GM13977 (cell line): ENCODE measurements around the gene ERP29.

Source experiments
- DNase-seq: peaks from one replicate; pipeline ENCODE4 v3.0.0; 2012; ENCODE audit warnings: low spot score
- CTCF ChIP-seq: IDR thresholded peaks from 2 replicates; pipeline ENCODE4 v1.5.1; 2012; ENCODE audit warnings: mild to moderate bottlenecking, control low read depth; ENCODE audit not compliant: insufficient read depth; ENCODE audit errors: extremely low read depth, missing control alignments
- in situ Hi-C: fragments of 300-500 bp; cut with MboI; formaldehyde crosslinking; loops from one replicate; pipeline ENCODE4 v1.12.0; 2022; ENCODE audit warnings: low sequenced_read_pairs, low pct_unique_long_range_greater_than_20kb, mixed read lengths, inconsistent platforms; ENCODE audit not compliant: unreplicated experiment

The ERP29 gene

GRCh38 chr12:112010415-112011344 is 2.5 kb upstream of the ERP29 start:
- in situ Hi-C loops, result no loop called here
- DNase-seq, result no peak
- TF ChIP-seq CTCF, result no peak

- in situ Hi-C loops, result no loop called here
- no peak for DNase-seq
- TF ChIP-seq CTCF, result no peak
Measured at GRCh38 chr12:112011685-112012084, 1.5 kb upstream of the ERP29 start.

GRCh38 chr12:112013601-112014402 is 576 bp downstream of the ERP29 start:
- in situ Hi-C loops, result no loop called here
- peak; percentile 38 for DNase-seq

GRCh38 chr12:112015938-112016337 is 2.7 kb downstream of the ERP29 start:
- no peak for TF ChIP-seq CTCF
- in situ Hi-C loops, result no loop called here
- no peak for DNase-seq

More at GRCh38 chr12:112013601-112014402, 576 bp downstream of the ERP29 start:
- no peak for TF ChIP-seq CTCF

GRCh38 chr12:112017041-112017440 is 3.8 kb downstream of the ERP29 start:
- TF ChIP-seq CTCF, result no peak
- no peak for DNase-seq
- in situ Hi-C loops, result no loop called here

GRCh38 chr12:112018571-112019237 is 5.5 kb downstream of the ERP29 start:
- in situ Hi-C loops, result no loop called here
- no peak for DNase-seq
- TF ChIP-seq CTCF, result no peak
